GM12874 (cell line): ENCODE measurements around the gene PNLDC1.

ENCODE experiments used
- TF ChIP-seq, protein P1 (sequence below): IDR thresholded peaks from 2 replicates; pipeline ENCODE4 v1.5.1; 2011; ENCODE audit warnings: low read depth, mild to moderate bottlenecking, control low read depth, low read length, moderate library complexity; ENCODE audit not compliant: insufficient read depth

The PNLDC1 gene, protein sequence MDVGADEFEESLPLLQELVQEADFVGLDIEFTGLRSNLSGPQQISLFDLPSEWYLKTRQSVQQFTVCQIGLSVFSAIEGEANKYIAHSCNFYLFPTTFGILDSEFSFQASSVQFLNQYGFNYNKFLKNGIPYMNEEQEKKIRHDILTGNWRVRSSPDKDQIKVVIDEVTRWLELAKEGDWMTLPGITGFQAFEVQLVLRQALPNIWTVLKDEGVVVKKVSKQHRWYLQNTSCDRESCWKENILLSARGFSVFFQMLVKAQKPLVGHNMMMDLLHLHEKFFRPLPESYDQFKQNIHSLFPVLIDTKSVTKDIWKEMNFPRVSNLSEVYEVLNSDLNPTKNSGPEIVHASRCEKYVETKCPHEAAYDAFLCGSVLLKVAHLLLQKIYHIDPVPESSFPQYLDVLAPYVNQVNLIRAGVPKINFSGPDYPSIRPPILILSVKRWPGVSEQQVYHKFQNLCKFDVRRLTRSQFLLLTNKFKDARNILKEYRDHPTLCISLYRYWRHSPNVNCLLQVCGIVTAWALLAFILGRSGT

DNA sequence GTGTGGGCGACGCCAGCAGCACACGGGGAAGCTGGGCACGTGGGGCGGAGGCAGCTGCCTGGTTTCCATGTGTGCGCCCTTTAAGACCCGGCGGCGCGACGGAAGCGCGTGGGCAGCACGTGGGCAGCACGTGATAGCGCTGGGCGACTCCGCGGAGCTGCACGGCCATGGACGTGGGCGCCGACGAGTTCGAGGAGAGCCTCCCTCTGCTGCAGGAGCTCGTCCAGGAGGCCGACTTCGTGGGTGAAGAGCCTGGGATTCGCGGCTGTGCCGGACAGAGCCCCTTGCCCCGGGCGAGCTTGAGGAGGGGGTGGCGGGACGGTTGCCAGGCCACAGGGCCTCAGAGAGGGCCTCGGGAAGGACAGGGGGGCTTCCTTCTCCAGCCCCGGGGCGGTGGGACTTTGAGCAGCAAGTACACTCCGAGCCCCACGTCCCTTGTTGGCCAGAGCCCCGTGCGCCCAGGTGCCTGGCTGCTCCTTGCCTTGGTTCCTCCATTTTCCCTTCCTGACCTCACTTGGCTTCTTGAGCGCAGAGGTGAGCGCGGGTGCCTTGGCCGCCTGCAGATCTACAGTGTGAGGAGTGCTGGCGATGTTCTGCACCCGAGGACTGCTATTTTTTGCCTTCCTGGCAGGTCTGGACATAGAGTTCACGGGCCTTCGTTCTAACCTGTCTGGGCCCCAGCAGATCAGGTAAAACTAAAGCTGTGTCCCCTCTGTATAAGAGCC is at the start of gene PNLDC1:
Gene PNLDC1 (plus strand): TSS at position 136 of the 725 bp plus-strand sequence. CDS start 32 bp downstream, at position 168.
- TF ChIP-seq, protein P1, sequence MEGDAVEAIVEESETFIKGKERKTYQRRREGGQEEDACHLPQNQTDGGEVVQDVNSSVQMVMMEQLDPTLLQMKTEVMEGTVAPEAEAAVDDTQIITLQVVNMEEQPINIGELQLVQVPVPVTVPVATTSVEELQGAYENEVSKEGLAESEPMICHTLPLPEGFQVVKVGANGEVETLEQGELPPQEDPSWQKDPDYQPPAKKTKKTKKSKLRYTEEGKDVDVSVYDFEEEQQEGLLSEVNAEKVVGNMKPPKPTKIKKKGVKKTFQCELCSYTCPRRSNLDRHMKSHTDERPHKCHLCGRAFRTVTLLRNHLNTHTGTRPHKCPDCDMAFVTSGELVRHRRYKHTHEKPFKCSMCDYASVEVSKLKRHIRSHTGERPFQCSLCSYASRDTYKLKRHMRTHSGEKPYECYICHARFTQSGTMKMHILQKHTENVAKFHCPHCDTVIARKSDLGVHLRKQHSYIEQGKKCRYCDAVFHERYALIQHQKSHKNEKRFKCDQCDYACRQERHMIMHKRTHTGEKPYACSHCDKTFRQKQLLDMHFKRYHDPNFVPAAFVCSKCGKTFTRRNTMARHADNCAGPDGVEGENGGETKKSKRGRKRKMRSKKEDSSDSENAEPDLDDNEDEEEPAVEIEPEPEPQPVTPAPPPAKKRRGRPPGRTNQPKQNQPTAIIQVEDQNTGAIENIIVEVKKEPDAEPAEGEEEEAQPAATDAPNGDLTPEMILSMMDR, result no peak

DNA sequence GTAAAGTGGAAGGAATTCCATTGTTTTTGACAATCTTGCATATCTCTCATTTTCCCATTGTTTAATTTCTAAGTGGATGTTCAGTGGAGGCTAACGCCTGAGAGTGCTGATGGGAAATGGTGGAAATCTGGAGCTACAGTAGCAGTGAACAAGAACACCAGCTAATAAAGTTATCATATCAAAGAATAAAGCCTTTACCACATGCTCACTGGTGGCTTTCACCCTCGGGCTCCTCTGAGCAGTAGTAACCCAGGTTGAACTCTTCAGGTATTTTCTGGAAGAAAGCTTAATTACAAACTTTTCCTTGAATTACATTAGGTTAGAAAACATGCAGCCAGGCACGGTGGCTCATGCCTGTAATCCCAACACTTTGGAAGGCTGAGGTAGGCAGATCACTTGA is 48.6 kb upstream of the PNLDC1 start:
- TF ChIP-seq, protein P1, result no peak

GRCh38 chr6:159753081-159753872 is 46.8 kb upstream of the PNLDC1 start:
- TF ChIP-seq, protein P1, result no peak

- TF ChIP-seq, protein P1, result no peak
Observed at GRCh38 chr6:159754401-159754800, 45.7 kb upstream of the PNLDC1 start.

- TF ChIP-seq, protein P1, result no peak
Observed at GRCh38 chr6:159754959-159755914, 44.8 kb upstream of the PNLDC1 start.

DNA sequence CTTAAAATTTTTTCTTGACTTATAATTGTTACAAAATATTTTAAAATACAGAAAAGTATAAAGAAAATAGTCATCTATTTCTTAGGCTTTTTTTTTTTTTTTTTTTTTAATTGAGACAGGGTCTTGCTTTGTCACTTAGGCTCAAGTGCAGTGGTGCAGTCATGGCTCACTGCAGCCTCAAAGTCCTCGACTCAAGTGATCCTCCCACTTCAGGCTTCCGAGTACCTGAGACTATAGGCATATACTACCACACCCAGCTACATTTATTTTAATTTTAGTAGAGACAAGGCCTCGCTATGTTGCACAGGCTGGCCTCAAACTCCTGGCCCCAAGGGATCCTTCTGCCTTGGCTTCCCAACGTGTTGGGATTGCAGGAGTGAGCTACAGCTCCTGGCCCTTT is 43.6 kb upstream of the PNLDC1 start:
- TF ChIP-seq, protein P1, result no peak
